Cardiac muscle cell (in vitro differentiated cells and primary cell): ENCODE measurements around the gene STPG2. TPM values are rescaled to one million over a fixed set of nuclear protein-coding genes. Genes with fewer than 3 reads are reported as not detected.

ENCODE experiments used
- DNase-seq, 2 donors: peaks; one replicate each; pipeline versions ENCODE4 v3.0.0 to v3.0.0-alpha.2; 2010 to 2017; ENCODE audit warnings: low read depth in 1 of 2, low spot score in 1 of 2
- H3K27ac ChIP-seq: fragments of 200-600 bp; sonication (generic); 2 replicates; pipeline ENCODE4 v1.5.1; 2016
- H3K27me3 ChIP-seq: fragments of 200-600 bp; sonication (generic); 2 replicates; pipeline ENCODE4 v1.6.0; 2016; ENCODE audit warnings: control low read depth
- H3K36me3 ChIP-seq: fragments of 200-600 bp; sonication (generic); 2 replicates; pipeline ENCODE4 v1.5.1; 2016; ENCODE audit warnings: control low read depth
- H3K4me1 ChIP-seq: fragments of 200-600 bp; sonication (generic); 2 replicates; pipeline ENCODE4 v1.8.1; 2017; ENCODE audit warnings: low read depth, mild to moderate bottlenecking, mixed run types
- H3K4me3 ChIP-seq: fragments of 200-600 bp; sonication (generic); 2 replicates; pipeline ENCODE4 v1.5.1; 2016; ENCODE audit warnings: mild to moderate bottlenecking
- H3K9me3 ChIP-seq: fragments of 200-600 bp; sonication (generic); 2 replicates; pipeline ENCODE4 v1.5.1; 2017; ENCODE audit warnings: low read depth, mild to moderate bottlenecking, control low read depth
- polyA plus RNA-seq: library from polyadenylated mRNA; unstranded; fragments of >200 nt; fragmentation: Nextera tagmentation; extraction: Ambion mirVana; gene quantifications from 2 replicates; pipeline ENCODE4 v1.2.1, GENCODE V29; 2016
- total RNA-seq: library from RNA; depleted of rRNA; stranded (reverse); fragments of >200 nt; gene quantifications from 2 replicates; pipeline ENCODE4 v1.2.3, GENCODE V29; 2016
- TF ChIP-seq, protein P1 (sequence below): IDR thresholded peaks from 2 replicates; pipeline ENCODE4 v1.5.1; 2012; ENCODE audit warnings: low read depth, mild to moderate bottlenecking, low read length

Gene STPG2
- total and polyA plus RNA-seq, 2 experiments from 2014 or later, result 0.20 to 0.30 TPM

GRCh38 chr4:97525236-97525635, 618.0 kb downstream of the STPG2 start:
- H3K4me1 ChIP-seq, result no peaks in the 10 kb centered on the region
- H3K9me3 ChIP-seq, result no peaks in the 10 kb centered on the region
- TF ChIP-seq, protein P1, sequence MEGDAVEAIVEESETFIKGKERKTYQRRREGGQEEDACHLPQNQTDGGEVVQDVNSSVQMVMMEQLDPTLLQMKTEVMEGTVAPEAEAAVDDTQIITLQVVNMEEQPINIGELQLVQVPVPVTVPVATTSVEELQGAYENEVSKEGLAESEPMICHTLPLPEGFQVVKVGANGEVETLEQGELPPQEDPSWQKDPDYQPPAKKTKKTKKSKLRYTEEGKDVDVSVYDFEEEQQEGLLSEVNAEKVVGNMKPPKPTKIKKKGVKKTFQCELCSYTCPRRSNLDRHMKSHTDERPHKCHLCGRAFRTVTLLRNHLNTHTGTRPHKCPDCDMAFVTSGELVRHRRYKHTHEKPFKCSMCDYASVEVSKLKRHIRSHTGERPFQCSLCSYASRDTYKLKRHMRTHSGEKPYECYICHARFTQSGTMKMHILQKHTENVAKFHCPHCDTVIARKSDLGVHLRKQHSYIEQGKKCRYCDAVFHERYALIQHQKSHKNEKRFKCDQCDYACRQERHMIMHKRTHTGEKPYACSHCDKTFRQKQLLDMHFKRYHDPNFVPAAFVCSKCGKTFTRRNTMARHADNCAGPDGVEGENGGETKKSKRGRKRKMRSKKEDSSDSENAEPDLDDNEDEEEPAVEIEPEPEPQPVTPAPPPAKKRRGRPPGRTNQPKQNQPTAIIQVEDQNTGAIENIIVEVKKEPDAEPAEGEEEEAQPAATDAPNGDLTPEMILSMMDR, result no peak
- H3K36me3 ChIP-seq, result no peaks in the 10 kb centered on the region
- H3K4me3 ChIP-seq, result no peak overlapping the region
- no peaks in the 10 kb centered on the region for H3K27me3 ChIP-seq
- DNase-seq, result peak in 1 of 2 donors; percentile 1
- no peak overlapping the region for H3K27ac ChIP-seq

GRCh38 chr4:97517939-97518338, 625.3 kb downstream of the STPG2 start:
- no peaks in the 10 kb centered on the region for H3K27me3 ChIP-seq
- no peaks in the 10 kb centered on the region for H3K36me3 ChIP-seq

GRCh38 chr4:97513917-97514316, 629.4 kb downstream of the STPG2 start:
- Histone ChIP-seq H3K4me3 (no peak overlapping the region), H3K36me3 (no peaks in the 10 kb centered on the region), H3K27me3 (no peaks in the 10 kb centered on the region), H3K4me1 (no peaks in the 10 kb centered on the region), H3K27ac (no peak overlapping the region), H3K9me3 (no peaks in the 10 kb centered on the region)
- TF ChIP-seq, protein P1, result no peak
- no peak for DNase-seq

More at GRCh38 chr4:97517939-97518338, 625.3 kb downstream of the STPG2 start:
- Histone ChIP-seq H3K4me1 (no peaks in the 10 kb centered on the region), H3K4me3 (no peak overlapping the region), H3K27ac (no peak overlapping the region), H3K9me3 (no peaks in the 10 kb centered on the region)
- TF ChIP-seq, protein P1, result no peak
- no peak for DNase-seq

Other genes starting within 250 kb of the STPG2 start
- 40.7 and 42.8 TPM in 2 replicates for gene RAP1GDS1, start 117.9 kb upstream of the STPG2 start, total RNA-seq
- gene RAP1GDS1, start 117.9 kb upstream of the STPG2 start, polyA plus RNA-seq, result 34.8 and 63.6 TPM in 2 replicates